Colon (tissue), 2 donors: Measurements from ENCODE around the gene SIGMAR1.

Experiments
- FAIRE-seq: peaks from 2 replicates; lab custom pipeline; 2012; peaks lifted over from hg19 to GRCh38; lab: Jason Lieb, UNC
- donor health status: control.
- donor health status: control.

SIGMAR1 gene

DNA sequence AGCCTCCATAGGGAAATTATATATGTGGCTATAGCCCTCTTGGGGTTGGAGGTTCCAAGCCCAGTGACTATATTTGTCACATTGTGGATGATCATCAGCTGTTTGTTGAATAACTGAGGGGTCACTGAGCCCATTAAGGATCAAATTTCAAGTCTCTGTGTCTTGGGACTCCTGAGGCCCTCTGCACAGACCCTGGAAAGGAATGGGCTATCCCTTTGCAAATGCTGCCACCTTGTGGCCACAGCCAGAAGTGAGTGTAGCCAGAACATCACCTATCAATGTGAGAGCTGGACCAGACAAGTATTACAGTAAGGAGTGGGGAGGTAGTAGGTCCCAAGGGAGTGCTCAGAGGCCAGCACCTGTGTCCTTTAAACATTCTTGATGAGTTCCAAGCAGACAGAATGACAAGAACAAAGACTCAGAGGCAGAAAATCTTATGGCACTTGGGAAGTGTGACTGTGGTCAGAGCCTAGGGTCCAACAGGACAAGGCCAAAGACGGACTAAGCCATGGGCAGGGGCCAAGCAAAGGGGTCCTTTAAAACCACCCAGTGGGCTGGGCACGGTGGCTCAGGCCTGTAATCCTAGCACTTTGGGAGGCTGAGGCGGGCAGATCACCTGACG, 33.9 kb downstream of the SIGMAR1 start:
- no peak for FAIRE-seq

DNA sequence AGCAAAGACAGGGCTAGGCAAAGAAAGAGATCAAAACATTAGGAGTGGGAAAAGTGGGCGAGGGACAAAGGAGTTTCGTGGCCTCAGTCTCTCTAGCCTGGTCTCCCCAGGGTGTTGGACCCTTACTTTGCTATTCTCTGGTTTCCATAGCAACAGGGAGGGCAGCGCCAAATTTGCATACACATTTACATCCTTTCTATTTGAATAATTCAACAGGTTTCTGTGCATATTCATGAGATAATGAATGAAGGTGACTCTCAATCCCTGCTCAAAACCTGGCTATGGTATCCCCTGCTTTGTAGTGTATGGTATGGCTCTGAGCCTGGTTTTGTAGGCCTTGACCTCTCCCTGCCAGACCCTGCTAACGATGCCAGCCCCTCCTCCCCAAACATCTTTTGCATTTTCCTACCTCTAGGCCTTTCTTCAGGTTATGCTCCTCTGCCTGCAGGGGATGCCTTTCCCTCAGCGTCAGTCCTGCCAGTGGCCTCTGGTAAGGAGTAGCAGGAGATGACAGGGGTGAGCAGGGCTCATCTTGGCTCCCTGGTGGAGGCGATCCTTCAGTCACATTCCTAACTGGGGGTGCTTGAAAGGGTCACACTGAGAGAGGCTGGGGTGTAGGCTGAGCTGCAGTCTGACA, 35.5 kb downstream of the SIGMAR1 start:
- no peak for FAIRE-seq

GRCh38 chr9:34600908-34601307, 36.7 kb downstream of the SIGMAR1 start:
- FAIRE-seq: no peak

GRCh38 chr9:34599546-34599945, 38.0 kb downstream of the SIGMAR1 start:
- FAIRE-seq: no peak

DNA sequence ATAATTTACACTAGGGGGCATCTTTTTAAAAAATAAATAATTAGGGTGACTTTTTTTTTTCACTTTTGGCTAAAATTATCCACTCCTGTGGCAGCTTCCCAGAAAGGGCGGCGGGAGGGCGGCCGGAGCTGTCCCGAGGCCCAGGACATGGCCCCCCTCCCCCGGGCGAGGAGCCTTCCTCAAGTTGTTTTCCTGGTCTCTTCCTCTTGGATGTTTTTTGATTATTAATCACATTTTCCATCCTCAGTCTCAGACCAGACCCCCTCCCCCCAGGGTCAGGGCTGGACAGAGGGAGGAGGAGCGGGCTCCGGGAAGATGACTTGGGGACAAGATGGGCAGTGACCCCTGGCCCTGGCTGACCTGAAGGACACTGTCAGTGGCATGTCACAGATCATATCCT, 43.4 kb downstream of the SIGMAR1 start:
- FAIRE-seq: no peak

DNA sequence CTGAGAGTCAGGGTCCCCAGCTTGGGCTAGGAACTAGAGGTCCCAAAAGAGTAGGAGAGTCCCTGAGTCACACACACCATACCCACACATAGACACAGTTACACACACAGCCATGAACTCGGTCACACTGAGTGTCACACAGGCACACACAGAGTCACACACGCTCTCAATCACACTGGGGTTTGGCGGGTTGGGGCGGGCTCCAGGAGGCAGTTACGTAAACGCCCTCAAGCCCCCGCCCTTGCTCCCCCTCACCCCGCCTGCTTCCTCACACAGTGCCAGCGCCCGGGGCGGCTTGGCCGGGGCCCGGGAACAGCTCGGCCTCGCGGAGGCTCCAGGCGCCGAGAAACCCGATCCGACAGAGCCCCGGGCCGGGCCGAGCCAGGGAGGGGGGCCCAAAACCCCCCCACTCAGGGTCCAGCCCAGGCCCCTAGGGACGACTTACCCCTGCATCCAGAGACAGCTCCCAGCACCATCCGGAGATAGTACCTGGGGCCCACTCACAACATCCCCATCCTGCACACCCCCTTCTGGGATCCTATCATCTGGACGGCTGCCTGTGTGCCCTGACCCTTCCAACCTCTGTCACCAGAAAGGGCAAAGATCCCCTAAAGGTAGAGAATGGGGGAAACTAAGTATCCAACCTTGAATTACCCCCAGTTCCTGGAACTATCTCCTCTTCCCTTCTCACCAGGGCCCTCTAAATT, 44.5 kb downstream of the SIGMAR1 start:
- no peak for FAIRE-seq

DNA sequence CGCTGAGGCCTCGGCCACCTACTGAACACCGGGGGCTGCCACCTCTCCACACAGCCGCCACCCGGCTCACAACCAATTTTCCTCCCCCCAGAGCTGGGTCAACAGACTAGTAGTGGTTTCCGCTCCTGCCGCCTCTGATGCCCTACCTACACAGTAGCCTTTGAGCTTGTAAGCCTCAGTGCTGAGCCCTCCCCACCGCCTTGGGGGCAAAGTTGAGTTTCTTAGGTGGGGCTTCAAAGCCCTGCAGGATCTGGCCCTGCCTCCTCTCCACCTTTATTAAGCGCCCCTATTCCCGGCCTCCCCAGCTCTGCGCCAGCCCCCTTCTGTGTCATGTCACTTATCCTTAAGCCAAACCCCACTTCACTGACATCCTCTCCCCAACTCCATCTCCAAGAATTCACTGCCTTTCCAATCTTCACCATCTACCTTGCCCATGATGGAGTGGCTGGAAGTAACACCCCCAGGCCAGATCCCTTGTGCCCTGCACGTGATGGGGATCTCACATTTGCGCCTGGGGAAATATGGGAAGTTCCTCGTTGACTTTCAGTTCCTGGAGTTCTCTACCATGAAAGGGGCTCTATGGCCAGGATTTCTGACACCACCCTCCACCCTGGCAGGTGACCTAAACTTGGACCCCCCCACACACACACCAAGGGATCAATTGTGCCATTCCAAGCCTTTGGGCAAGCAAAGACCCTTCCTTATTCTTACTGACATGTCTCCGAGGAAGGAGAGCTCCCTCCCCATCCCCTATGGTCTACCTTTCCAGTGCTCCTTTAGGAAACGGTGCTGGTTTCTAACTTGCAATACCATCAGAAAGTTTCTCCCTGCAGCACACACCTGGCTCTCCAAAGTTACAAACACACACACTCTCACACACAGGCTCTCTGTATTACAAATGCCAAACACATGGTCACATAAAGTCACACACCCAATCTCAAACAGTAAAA, 45.4 kb downstream of the SIGMAR1 start:
- no peak for FAIRE-seq

DNA sequence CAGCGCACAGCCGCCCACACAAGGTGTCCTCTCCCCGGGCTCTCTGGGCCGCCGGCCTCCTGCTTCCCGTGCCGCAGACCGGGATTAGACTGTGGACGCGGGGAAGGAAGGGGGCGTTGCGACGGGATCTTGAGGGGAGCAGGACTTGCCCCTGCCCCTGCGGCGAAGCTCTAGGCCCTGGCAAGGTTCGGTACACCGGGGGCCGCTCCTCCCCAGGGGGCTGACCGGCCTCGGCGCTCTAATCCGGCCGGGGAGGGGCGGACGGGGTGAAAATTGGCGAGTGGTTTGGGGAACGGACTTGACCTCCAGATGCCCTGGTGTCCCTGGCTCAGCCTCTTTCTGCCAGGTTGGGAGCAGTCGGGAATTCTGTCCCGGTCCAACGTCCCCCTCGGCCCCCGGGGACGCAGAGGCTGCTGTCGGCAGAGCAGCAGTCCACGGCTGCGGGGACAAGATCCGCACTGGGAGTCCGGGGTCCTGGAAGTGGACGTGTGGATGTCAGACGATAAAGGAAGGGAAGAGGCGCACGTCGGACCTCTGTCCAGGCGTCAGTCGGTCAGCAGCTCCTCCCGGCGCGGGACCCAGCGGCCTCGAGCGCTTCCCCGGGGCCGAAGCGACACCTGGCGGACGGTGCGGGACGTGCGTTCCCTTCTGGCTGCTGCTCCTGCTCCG, 46.2 kb downstream of the SIGMAR1 start:
- FAIRE-seq: no peak

DNA sequence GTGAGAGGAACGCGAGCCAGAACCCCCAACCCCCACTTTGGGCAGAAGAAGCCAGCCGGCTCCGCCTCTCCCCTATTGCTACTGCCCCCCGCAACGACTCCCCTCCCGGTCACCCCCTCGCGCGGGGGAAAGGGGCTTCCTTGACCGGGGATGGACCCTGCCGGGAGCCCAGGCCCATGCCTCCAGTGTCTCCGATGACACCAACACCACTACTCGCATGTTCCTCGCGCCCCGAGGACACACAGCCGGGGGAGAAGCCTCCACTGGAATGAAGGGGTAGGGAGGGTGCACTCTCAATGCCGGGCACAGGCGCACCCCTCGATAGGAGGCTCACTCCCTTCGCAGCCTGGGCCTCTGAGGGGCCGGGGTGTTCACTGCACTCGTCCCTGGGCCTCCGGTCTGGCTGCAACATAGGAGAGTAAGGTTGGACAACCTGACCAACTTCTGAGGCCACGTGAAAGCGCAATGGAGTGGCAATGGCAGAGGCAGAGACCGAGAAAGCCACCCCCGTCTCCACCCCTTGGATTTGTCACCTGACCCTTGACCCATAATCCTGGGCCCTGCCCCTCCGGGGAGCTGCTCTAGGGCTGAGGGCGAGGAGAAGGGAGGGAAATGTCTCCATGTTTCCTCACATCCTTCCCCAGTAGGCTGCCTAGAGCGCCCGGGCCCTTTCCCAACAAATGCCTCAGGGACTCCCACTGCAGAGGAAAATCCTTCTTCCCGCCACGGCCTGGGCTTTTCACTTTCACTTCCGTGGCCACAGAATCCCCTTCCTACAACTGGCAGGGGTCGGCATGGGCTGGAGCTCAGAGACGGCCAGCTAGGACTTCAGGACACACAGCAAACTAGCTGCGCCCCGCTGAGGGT, 47.0 kb downstream of the SIGMAR1 start:
- no peak for FAIRE-seq

DNA sequence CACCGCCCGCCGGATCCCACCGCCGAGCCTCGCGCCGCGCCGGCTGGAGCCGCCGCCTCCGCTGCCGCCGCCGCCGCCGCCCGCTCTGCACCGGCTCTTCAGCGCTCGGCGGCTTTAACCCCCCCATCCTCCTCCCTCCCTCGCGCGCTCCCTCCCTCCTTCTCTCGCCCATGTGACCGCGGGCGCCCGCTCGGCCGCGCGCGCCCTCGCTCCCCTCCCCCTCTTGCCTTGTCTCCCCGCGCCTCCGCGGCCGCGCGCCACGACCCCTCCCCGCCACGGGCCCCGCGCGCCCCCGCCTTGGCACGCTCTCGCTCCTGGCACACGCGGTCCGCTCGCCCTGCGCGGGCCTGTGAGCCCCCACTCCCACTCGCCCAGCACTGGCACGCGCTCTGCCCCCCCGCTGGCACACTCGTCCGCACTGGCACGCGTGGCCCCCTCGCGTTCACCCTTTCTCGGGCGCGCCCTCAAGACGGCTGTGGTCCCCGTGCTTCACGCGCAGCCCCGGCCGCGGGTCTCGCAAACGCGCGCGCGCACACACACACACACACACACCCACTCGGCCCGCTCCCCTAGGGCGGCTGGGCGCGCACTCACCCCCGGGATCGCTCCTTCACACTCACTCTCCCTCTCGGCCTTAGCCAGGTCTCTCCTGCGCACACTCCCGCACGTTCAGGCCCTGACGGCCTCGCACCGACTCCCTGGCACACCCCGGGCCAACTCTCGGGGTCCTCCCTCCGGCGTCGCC, 47.8 kb downstream of the SIGMAR1 start, which contains the start of gene CNTFR:
Gene CNTFR (minus strand): TSS at position 89 of the 745 bp plus-strand sequence. CDS start 20,743 bp downstream, outside the sequence.
- FAIRE-seq: no peak

DNA sequence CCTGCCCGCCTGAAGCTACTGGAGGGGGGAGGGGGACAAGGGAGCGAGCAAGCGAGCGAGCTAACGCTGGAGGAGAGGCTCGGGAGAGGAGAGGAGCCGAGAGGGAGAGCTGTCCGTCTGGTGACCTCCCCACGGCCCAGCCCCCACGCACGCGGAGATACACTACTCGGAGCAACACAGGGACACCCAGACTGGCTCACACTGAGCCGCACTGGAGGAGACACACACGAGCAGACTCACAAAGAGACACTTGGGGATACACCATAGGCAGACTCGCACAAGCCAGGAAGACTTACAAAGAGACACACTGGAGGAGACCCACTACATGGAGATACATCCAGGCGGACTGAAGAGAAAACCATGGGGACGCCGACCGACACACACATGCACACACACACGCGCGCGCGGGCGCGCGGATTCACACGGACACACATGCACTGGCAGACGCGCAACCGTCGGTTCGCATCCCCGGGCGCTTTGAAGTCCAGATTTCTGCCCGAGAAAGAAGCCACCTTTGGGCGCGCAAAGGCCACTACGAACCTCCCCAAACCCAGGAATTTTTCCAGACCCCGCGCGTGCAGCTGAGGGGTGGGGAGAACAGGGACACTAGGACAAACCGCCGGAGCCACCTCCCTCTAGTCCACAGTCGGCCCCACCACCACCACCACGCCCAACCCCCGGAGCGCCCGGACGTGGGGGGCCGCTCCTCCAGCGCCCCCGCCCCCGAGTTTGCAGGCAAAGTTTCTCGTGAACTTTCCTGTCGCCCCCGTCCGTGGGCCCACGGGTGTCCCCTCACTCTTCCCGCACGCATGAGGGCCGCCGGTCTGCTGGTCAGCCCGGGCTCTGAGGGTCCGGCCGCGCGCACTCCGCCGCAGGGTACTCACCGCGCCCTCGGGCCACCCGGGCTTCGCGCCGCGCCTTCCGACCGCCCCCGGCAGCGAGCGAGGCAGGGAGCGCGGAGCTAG, 48.6 kb downstream of the SIGMAR1 start:
- FAIRE-seq: no peak

- FAIRE-seq: no peak
Observed at GRCh38 chr9:34587271-34587670, 50.3 kb downstream of the SIGMAR1 start.

DNA sequence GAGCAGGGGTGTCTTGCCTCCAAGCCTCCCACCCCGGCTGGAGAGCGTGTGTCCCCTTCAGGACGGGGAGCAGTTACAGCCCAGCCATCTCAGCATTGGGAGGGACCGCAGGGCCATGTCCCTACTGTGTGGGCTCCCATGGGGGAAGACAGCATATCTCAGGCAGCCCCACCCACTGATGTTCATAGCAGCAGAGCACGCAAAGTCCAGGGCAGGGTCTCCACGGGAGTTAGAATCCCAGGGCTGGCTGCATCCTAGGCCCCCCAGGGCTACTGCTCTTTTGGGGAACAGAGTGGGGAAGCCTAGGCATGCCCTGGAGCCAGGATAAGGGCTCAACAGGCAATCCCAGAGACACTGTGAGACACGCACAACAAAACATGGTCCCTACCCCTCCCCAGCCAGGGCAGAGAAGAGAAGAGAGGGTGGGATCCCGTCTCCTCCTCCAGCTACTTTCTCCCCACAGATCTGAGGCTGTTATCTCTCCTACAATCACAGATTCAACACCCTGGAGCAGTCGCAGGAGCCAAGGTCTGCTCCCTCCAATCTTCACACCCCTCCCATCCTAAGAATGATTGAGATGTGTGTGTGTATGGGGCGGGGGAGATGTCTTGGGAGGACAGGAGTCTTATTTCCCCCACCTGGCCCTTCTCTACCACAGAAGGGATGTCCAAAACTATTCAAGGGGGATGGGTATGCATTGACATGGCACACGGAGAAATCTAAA, 51.5 kb downstream of the SIGMAR1 start:
- no peak for FAIRE-seq

DNA sequence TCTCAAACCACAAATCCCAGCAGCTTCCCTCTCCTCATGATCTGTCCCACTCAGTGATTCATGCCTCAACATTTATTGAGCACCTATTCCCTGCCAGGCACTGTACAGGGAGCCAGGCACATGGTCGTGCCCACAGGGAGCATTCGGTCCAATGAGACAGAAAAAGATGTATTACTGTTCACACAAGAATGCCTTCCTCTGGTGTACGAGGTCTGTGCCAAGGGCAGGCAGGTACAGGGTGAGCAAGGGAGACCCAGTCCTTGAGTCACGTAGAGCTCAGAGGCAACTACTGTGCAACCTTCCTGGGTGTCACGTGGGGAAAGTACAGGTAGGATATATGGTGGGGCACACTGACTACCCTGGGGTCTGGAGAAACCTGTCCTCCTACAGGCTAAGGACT, 52.6 kb downstream of the SIGMAR1 start:
- FAIRE-seq: no peak
